Measurements from ENCODE around the gene STIM1.
"Not testable (repeated sequence)": the region's sequence is repeated elsewhere in the genome, so short reads cannot be mapped to it uniquely, and the experiment has no call there.

STIM1 gene

DNA sequence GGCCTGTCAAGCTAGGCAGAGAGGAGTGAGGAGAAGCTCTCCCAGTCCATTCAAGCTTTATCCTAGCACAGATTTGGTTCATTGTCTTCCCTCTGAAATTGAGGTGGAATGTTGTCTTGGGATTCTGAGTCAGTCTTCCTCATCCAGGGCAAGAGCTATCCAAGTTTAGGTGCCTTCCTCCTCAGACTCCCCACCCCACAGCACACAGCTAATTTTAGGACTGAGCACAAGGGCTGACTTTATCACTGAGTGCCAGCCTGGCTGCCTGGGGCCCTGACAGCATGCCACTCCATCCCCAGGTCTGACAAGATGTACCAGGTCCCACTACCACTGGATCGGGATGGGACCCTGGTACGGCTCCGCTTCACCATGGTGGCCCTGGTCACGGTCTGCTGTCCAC is 44.5 kb upstream of the STIM1 start:
- H3K4me3 Mint-ChIP-seq: peak overlapping the region in 1 of 3 experiments; percentile 45
- H3K9me3 Mint-ChIP-seq: no peaks in the 10 kb centered on the region
- TF ChIP-seq, protein P1, sequence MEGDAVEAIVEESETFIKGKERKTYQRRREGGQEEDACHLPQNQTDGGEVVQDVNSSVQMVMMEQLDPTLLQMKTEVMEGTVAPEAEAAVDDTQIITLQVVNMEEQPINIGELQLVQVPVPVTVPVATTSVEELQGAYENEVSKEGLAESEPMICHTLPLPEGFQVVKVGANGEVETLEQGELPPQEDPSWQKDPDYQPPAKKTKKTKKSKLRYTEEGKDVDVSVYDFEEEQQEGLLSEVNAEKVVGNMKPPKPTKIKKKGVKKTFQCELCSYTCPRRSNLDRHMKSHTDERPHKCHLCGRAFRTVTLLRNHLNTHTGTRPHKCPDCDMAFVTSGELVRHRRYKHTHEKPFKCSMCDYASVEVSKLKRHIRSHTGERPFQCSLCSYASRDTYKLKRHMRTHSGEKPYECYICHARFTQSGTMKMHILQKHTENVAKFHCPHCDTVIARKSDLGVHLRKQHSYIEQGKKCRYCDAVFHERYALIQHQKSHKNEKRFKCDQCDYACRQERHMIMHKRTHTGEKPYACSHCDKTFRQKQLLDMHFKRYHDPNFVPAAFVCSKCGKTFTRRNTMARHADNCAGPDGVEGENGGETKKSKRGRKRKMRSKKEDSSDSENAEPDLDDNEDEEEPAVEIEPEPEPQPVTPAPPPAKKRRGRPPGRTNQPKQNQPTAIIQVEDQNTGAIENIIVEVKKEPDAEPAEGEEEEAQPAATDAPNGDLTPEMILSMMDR (IDR thresholded peaks at IDR 0.05; ENCODE audit: unreplicated experiment in 3 of 3): no peak
- H3K36me3 Mint-ChIP-seq (ENCODE audit: low read depth): no peaks in the 10 kb centered on the region
- H3K27me3 Mint-ChIP-seq (ENCODE audit: low read depth): no peaks in the 10 kb centered on the region
- peaks cover 15% of the 10 kb centered on the region for H3K4me1 Mint-ChIP-seq
- no peak overlapping the region for H3K27ac Mint-ChIP-seq

DNA sequence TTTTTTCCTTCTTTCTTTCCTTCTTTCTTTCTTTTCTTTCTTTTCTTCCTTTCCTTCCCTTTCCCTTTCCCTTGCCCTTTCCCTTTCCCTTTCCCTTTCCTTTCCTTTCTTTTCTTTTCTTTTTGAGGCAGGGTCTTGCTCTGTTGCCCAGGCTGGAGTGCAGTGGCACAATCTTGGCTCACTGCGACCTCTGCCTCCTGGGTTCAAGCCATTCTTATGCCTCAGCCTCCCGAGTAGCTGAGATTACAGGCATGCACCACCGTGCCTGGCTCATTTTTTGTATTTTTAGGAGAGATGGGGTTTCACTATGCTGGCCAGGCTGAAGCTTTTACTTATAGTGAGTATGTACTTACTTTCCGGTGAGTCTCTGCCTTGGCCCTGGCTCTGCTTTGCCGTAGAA is 40.6 kb upstream of the STIM1 start:
- not testable (repeated sequence) for H3K27ac Mint-ChIP-seq; H3K4me3 Mint-ChIP-seq; H3K9me3 Mint-ChIP-seq; H3K27me3 Mint-ChIP-seq (ENCODE audit: low read depth); H3K36me3 Mint-ChIP-seq (ENCODE audit: low read depth); H3K4me1 Mint-ChIP-seq

DNA sequence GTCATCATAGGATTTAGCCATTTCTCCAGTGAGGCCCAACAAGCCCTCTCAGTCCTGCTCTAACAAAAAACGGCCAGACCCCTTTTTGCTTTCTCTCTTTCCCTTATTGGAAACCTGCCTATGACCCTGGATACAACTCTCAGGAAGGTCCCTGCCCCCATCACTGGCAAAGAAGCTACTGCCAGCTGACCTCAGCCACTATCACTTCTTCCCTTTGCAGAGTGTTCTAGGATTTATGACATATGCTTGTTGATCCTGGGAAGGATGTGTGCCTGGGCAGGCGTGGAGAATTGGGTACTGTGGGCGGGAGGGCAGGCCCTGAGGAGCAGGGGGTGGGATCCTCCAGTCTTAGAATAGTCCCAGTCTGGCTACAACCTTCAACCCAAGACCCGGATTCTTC is 39.6 kb upstream of the STIM1 start:
- Mint-ChIP-seq H3K4me1 (peaks cover 6% of the 10 kb centered on the region), H3K27me3 (ENCODE audit: low read depth) (no peaks in the 10 kb centered on the region), H3K9me3 (no peaks in the 10 kb centered on the region), H3K36me3 (ENCODE audit: low read depth) (no peaks in the 10 kb centered on the region), H3K27ac (peak overlapping the region in 1 of 3 experiments; percentile 9), H3K4me3 (no peak overlapping the region)
- TF ChIP-seq, protein P1 (IDR thresholded peaks at IDR 0.05; ENCODE audit: unreplicated experiment in 3 of 3): no peak

DNA sequence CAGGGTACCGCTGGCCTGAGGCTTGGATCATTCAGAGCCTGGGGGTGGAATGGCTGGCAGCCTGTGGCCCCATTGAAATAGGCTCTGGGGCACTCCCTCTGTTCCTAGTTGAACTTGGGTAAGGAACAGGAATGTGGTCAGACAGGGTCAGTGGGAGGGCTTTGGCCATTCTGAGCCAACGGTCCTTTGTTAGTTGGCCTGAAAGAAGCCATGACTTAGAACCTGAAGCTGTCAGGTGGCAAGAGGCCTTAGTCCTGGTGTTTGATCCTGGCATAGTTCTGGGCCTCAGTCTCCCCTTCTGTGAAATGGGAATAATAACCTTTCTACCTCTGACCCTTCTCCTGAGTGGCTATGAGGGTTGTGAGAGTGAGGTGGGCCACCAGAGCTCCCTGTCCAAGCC is 38.8 kb upstream of the STIM1 start:
- no peaks in the 10 kb centered on the region for H3K9me3 Mint-ChIP-seq
- no peaks in the 10 kb centered on the region for H3K4me1 Mint-ChIP-seq
- H3K27ac Mint-ChIP-seq: no peak overlapping the region
- H3K27me3 Mint-ChIP-seq (ENCODE audit: low read depth): no peaks in the 10 kb centered on the region
- no peaks in the 10 kb centered on the region for H3K36me3 Mint-ChIP-seq (ENCODE audit: low read depth)
- H3K4me3 Mint-ChIP-seq: no peak overlapping the region
- TF ChIP-seq, protein P1 (IDR thresholded peaks at IDR 0.05; ENCODE audit: unreplicated experiment in 3 of 3): no peak

DNA sequence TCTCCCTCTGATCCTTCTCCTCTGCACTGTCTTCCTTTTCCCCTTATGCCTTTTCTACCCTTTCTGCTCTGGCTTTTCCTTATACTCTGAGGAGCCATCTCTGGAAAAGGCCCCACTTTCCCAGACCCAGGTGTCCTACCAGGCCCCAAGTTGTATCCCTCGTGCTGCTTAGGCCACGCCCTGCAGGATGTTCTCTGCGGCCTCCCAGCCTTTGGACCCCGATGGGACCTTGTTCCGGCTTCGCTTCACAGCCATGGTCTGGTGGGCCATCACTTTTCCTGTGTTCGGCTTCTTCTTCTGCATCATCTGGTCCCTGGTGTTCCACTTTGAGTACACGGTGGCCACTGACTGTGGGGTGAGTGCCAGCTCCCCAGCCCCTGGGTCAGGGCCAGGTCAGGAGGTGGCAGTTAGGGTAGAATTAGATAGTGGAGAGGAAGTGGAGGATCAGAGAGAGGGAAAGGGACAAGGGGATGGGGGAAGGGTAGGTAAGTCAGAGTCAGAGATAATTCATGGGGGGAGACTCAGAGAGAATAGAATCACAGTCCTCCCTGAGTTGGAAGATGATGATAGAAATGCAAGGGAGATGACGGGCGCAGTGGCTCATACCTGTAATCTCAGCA is 38.2 kb upstream of the STIM1 start:
- TF ChIP-seq, protein P1 (IDR thresholded peaks at IDR 0.05; ENCODE audit: unreplicated experiment in 3 of 3): no peak
- Mint-ChIP-seq H3K9me3 (no peaks in the 10 kb centered on the region), H3K4me1 (no peaks in the 10 kb centered on the region), H3K4me3 (no peak overlapping the region), H3K27me3 (ENCODE audit: low read depth) (no peaks in the 10 kb centered on the region), H3K36me3 (ENCODE audit: low read depth) (no peaks in the 10 kb centered on the region), H3K27ac (no peak overlapping the region)

DNA sequence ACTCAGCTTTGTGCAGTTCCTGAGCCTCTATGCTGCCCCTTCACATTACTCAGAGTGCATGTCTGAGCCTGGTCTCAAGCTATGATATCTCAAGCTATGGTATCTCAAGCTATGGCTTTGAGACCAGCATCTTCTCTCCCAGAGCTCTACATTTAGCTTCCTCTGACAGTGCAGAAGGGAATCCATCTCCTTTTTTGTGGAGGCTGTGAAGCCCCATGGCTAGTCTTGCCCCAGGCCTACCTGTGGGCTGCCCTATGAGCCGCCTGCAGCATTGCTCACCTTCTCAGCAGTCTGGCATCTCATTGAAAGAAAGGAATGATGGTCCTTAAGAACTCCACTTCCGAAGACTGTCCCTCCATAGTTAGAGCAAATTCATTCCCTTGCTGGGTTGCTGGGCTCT is 34.5 kb upstream of the STIM1 start:
- peaks cover 22% of the 10 kb centered on the region for H3K36me3 Mint-ChIP-seq (ENCODE audit: low read depth)
- no peak overlapping the region for H3K4me3 Mint-ChIP-seq
- no peak overlapping the region for H3K27ac Mint-ChIP-seq
- TF ChIP-seq, protein P1 (IDR thresholded peaks at IDR 0.05; ENCODE audit: unreplicated experiment in 3 of 3): no peak
- H3K4me1 Mint-ChIP-seq: no peaks in the 10 kb centered on the region
- no peaks in the 10 kb centered on the region for H3K9me3 Mint-ChIP-seq
- H3K27me3 Mint-ChIP-seq (ENCODE audit: low read depth): no peaks in the 10 kb centered on the region

Measured in nephron (organoid).